Mesothelial cell of epicardium (in vitro differentiated cells): ENCODE measurements around the gene CENPO. TPM values are rescaled to one million over a fixed set of nuclear protein-coding genes. Genes with fewer than 3 reads are reported as not detected.
A peak's percentile ranks its signal among the peaks of the same experiment; 100 is the strongest.

Source experiments
- DNase-seq, 2 experiments: peaks; one replicate each; pipeline ENCODE4 v3.0.0; 2021; ENCODE audit warnings: low spot score in 2 of 2; ENCODE audit not compliant: unreplicated experiment in 2 of 2
- H3K27ac Mint-ChIP-seq: 2 replicates; pipeline ENCODE4 v1.8.0; 2021; ENCODE audit warnings: mixed read lengths
- H3K27me3 Mint-ChIP-seq: 2 replicates; pipeline ENCODE4 v1.8.0; 2021; ENCODE audit warnings: low read depth, mixed read lengths
- H3K36me3 Mint-ChIP-seq: 2 replicates; pipeline ENCODE4 v1.8.0; 2021; ENCODE audit warnings: mixed read lengths
- H3K4me1 Mint-ChIP-seq: 2 replicates; pipeline ENCODE4 v1.8.0; 2021; ENCODE audit warnings: mixed read lengths
- H3K4me3 Mint-ChIP-seq: 2 replicates; pipeline ENCODE4 v1.8.0; 2021; ENCODE audit warnings: mild to moderate bottlenecking, moderate library complexity, mixed read lengths
- H3K9me3 Mint-ChIP-seq: 2 replicates; pipeline ENCODE4 v1.8.0; 2021; ENCODE audit warnings: mixed read lengths
- total RNA-seq: library from RNA; stranded (reverse); gene quantifications from 3 replicates; pipeline ENCODE4 v1.2.1, GENCODE V29; 2021
- TF ChIP-seq, protein P1 (sequence below): fragments of 200-600 bp; sonication (generic); IDR thresholded peaks from one replicate; pipeline ENCODE4 v1.5.0; 2021; ENCODE audit warnings: antibody characterized with exemption; ENCODE audit not compliant: unreplicated experiment

The CENPO gene
- total RNA-seq, 1 donor from 2014 or later: 18.8 TPM

GRCh38 chr2:24787532-24787931 is 5.7 kb upstream of the CENPO start:
- no peak overlapping the region for H3K27ac Mint-ChIP-seq
- H3K4me1 Mint-ChIP-seq: peaks cover 4% of the 10 kb centered on the region
- no peak for DNase-seq
- H3K36me3 Mint-ChIP-seq: peaks cover 7% of the 10 kb centered on the region
- H3K27me3 Mint-ChIP-seq: no peaks in the 10 kb centered on the region
- TF ChIP-seq, protein P1, sequence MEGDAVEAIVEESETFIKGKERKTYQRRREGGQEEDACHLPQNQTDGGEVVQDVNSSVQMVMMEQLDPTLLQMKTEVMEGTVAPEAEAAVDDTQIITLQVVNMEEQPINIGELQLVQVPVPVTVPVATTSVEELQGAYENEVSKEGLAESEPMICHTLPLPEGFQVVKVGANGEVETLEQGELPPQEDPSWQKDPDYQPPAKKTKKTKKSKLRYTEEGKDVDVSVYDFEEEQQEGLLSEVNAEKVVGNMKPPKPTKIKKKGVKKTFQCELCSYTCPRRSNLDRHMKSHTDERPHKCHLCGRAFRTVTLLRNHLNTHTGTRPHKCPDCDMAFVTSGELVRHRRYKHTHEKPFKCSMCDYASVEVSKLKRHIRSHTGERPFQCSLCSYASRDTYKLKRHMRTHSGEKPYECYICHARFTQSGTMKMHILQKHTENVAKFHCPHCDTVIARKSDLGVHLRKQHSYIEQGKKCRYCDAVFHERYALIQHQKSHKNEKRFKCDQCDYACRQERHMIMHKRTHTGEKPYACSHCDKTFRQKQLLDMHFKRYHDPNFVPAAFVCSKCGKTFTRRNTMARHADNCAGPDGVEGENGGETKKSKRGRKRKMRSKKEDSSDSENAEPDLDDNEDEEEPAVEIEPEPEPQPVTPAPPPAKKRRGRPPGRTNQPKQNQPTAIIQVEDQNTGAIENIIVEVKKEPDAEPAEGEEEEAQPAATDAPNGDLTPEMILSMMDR: no peak
- H3K9me3 Mint-ChIP-seq: peaks cover 5% of the 10 kb centered on the region
- H3K4me3 Mint-ChIP-seq: no peak overlapping the region

DNA sequence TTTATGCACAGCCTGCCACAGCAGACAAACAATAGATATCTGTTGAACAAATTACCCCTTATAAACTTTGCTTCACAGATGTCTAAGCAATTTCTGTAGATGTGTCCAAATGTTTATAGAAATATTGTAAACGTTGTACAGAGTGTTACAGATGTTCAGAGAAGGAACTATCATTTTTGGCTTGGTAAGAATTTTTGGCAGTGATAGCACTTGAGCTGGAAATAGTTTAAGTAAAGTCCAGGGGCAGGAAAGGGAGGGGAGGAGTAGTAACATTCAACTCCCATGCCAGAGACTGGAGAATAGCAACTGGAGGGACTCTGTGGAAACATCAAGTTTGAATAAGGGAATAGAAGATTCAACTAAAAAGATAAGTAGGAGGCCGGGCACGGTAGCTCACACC is 4.4 kb upstream of the CENPO start:
- H3K27me3 Mint-ChIP-seq: no peaks in the 10 kb centered on the region

DNA sequence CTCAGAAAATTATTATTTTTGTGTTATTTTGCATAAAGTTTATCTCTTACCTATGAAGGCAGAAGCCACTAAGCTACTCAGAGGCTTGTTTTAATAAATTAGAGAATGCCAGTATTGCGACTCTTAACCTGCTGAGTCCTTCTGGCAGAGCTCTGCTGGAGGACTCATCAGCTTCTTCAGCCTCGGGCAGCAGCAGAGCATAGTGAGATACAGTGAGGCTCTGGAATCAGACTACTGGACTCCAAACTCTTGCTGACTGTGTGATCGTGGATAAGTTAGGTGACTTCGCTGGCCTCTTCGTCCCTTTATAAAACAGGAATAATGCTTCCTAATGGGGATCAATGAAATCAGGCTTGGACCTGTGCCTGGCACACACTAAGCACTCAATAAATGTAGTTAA is 1.8 kb upstream of the CENPO start:
- no peaks in the 10 kb centered on the region for H3K9me3 Mint-ChIP-seq
- no peak for DNase-seq
- H3K36me3 Mint-ChIP-seq: peaks cover 7% of the 10 kb centered on the region
- no peaks in the 10 kb centered on the region for H3K27me3 Mint-ChIP-seq
- H3K4me3 Mint-ChIP-seq: no peak overlapping the region
- H3K27ac Mint-ChIP-seq: no peak overlapping the region
- peaks cover 19% of the 10 kb centered on the region for H3K4me1 Mint-ChIP-seq
- TF ChIP-seq, protein P1: no peak

More for the DNA sequence above, 4.4 kb upstream of the CENPO start:
- Mint-ChIP-seq H3K9me3 (no peaks in the 10 kb centered on the region), H3K27ac (no peak overlapping the region), H3K36me3 (peaks cover 7% of the 10 kb centered on the region), H3K4me1 (peaks cover 7% of the 10 kb centered on the region), H3K4me3 (no peak overlapping the region)
- no peak for DNase-seq
- TF ChIP-seq, protein P1: no peak

DNA sequence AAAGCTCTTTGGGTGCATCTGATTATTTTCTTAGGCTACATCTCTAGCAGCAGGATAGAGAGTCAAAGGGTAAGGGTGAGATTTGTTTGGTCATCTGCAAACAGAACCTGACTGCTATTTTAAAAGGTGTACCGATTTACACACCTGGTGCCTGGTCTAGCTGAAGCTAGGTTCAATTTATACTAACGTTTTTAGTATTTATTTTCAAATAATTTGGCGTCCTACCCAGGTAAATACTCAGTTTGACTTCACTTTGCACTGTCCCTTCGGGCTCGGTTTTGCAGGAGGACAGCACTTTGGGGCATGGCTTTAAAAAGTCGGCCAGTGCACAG is 717 bp upstream of the CENPO start:
- peaks cover 19% of the 10 kb centered on the region for H3K4me1 Mint-ChIP-seq
- H3K27ac Mint-ChIP-seq: peak overlapping the region; percentile 99
- peak overlapping the region; percentile 98 for H3K4me3 Mint-ChIP-seq
- H3K36me3 Mint-ChIP-seq: peaks cover 17% of the 10 kb centered on the region
- no peaks in the 10 kb centered on the region for H3K9me3 Mint-ChIP-seq
- DNase-seq: no peak
- TF ChIP-seq, protein P1: no peak
- H3K27me3 Mint-ChIP-seq: no peaks in the 10 kb centered on the region

- DNase-seq: no peak
- peaks cover 25% of the 10 kb centered on the region for H3K36me3 Mint-ChIP-seq
- peak overlapping the region; percentile 99 for H3K27ac Mint-ChIP-seq
- peaks cover 19% of the 10 kb centered on the region for H3K4me1 Mint-ChIP-seq
- TF ChIP-seq, protein P1: no peak
- H3K9me3 Mint-ChIP-seq: no peaks in the 10 kb centered on the region
- peak overlapping the region; percentile 98 for H3K4me3 Mint-ChIP-seq
- no peaks in the 10 kb centered on the region for H3K27me3 Mint-ChIP-seq
Observed at GRCh38 chr2:24793761-24794435, 673 bp downstream of the CENPO start.
